GF-D8 (cell line): ENCODE measurements around the gene STARD3NL.
A peak's percentile ranks its signal among the peaks of the same experiment; 100 is the strongest.
"Not testable (repeated sequence)": the region's sequence is repeated elsewhere in the genome, so short reads cannot be mapped to it uniquely, and the experiment has no call there.

Experiments used
- DNase-seq: peaks from one replicate; lab custom pipeline; 2025; lab: John Stamatoyannopoulos, UW

STARD3NL gene

GRCh38 chr7:38269704-38270346, 91.8 kb downstream of the STARD3NL start:
- not testable (repeated sequence) for DNase-seq

- DNase-seq = not testable (repeated sequence)
Observed at GRCh38 chr7:38270405-38270804, 92.4 kb downstream of the STARD3NL start.

GRCh38 chr7:38273286-38273995, 95.4 kb downstream of the STARD3NL start, which contains the start of gene TARP:
Gene TARP, minus strand, starts transcription at chr7:38273636.
- DNase-seq = no peak

- peak; percentile 54 for DNase-seq
Observed at GRCh38 chr7:38274486-38274885, 96.4 kb downstream of the STARD3NL start.

- peak; percentile 56 for DNase-seq
Observed at GRCh38 chr7:38274927-38275620, 97.0 kb downstream of the STARD3NL start.

- DNase-seq = peak; percentile 99
Observed at GRCh38 chr7:38276096-38276877, 98.2 kb downstream of the STARD3NL start.

GRCh38 chr7:38280000-38280399, 102.0 kb downstream of the STARD3NL start:
- no peak for DNase-seq
